H1 (cell line): ENCODE results near the gene DMWD. TPM values are rescaled to one million over a fixed set of nuclear protein-coding genes. Genes with fewer than 3 reads are reported as not detected.

Experiments used
- CTCF ChIA-PET: fragments of 300-600 bp; sonication (Branson Sonifier 250); formaldehyde crosslinking; loops from one replicate; lab custom pipeline; 2021; ENCODE audit not compliant: partially characterized antibody; lab: Charles Lee
- POLR2A ChIA-PET: fragments of 300-600 bp; sonication (Branson Sonifier 250); formaldehyde crosslinking; loops from one replicate; lab custom pipeline; 2021; ENCODE audit warnings: inconsistent platforms; ENCODE audit not compliant: partially characterized antibody; lab: Charles Lee
- DNase-seq, 2 experiments: peaks; one replicate each; pipeline versions ENCODE4 v3.0.0 to v3.0.0-alpha.2; 2010 to 2022; ENCODE audit warnings: low spot score in 2 of 2, low read depth in 1 of 2, mixed read lengths in 1 of 2
- FAIRE-seq: peaks from 2 replicates; lab custom pipeline; 2011; peaks lifted over from hg19 to GRCh38; lab: Jason Lieb, UNC
- H2AFZ ChIP-seq: 2 replicates; pipeline ENCODE4 v1.8.1; 2012; ENCODE audit warnings: low read length, inconsistent platforms
- H2AK5ac ChIP-seq: 2 replicates; pipeline ENCODE4 v1.6.1; 2013; ENCODE audit warnings: low read depth, low read length
- H2BK120ac ChIP-seq: replicated peaks from 2 replicates; pipeline ENCODE3; 2013; ENCODE audit warnings: low read depth, low read length, inconsistent platforms
- H2BK12ac ChIP-seq: 2 replicates; pipeline ENCODE4 v1.6.1; 2013; ENCODE audit warnings: low read depth, low read length
- H2BK15ac ChIP-seq: 2 replicates; pipeline ENCODE4 v1.6.1; 2013; ENCODE audit warnings: low read length
- H2BK20ac ChIP-seq: 2 replicates; pipeline ENCODE4 v1.6.1; 2013; ENCODE audit warnings: low read length
- H2BK5ac ChIP-seq: 2 replicates; pipeline ENCODE4 v1.6.1; 2013; ENCODE audit warnings: low read depth, low read length
- H3K14ac ChIP-seq: 2 replicates; pipeline ENCODE4 v1.6.1; 2013; ENCODE audit warnings: inconsistent platforms; ENCODE audit not compliant: insufficient read length
- H3K18ac ChIP-seq: 2 replicates; pipeline ENCODE4 v1.6.1; 2013; ENCODE audit warnings: low read length; ENCODE audit errors: extremely low read depth
- H3K23ac ChIP-seq: 2 replicates; pipeline ENCODE4 v1.6.1; 2013; ENCODE audit warnings: inconsistent platforms; ENCODE audit not compliant: insufficient read length
- H3K23me2 ChIP-seq: 2 replicates; pipeline ENCODE4 v1.6.1; 2013; ENCODE audit warnings: low read depth, low read length
- H3K27ac ChIP-seq: 2 replicates; pipeline ENCODE4 v1.6.1; 2011; ENCODE audit warnings: low read depth, low read length, inconsistent platforms
- H3K27me3 ChIP-seq, 4 experiments: replicated peaks in 1 of 4; 1 replicate in 1 of 4; 2 replicates in 3 of 4; pipeline versions ENCODE4 v1.6.1 to v1.8.1; 2011 to 2013; ENCODE audit warnings: low read length in 3 of 4, mild to moderate bottlenecking in 3 of 4, inconsistent platforms in 2 of 4, mixed read lengths in 2 of 4, moderate library complexity in 1 of 4; ENCODE audit not compliant: control insufficient read depth in 3 of 4, insufficient read depth in 3 of 4; ENCODE audit errors: extremely low read depth in 1 of 4
- H3K36me3 ChIP-seq, 4 experiments: 2 replicates each; pipeline versions ENCODE4 v1.6.1 to v1.8.1; 2011 to 2013; ENCODE audit warnings: mild to moderate bottlenecking in 4 of 4, low read length in 3 of 4, moderate library complexity in 2 of 4, control low read depth in 1 of 4, inconsistent platforms in 1 of 4; ENCODE audit not compliant: insufficient read depth in 4 of 4, control insufficient read depth in 2 of 4
- H3K4ac ChIP-seq: replicated peaks from 2 replicates; pipeline ENCODE3; 2013; ENCODE audit warnings: low read length, low read depth, mixed read lengths, inconsistent platforms; ENCODE audit not compliant: insufficient read length
- H3K4me1 ChIP-seq, 4 experiments: replicated peaks in 1 of 4; 1 replicate in 1 of 4; 2 replicates in 3 of 4; pipeline versions ENCODE4 v1.6.1 to v1.8.1; 2011 to 2013; ENCODE audit warnings: low read length in 3 of 4, inconsistent platforms in 2 of 4, mixed read lengths in 1 of 4; ENCODE audit not compliant: insufficient read depth in 4 of 4, control insufficient read depth in 3 of 4
- H3K4me2 ChIP-seq, 2 experiments: 2 replicates each; pipeline versions ENCODE4 v1.6.1 to v1.8.1; 2011 to 2013; ENCODE audit warnings: low read depth in 2 of 2, low read length in 2 of 2, control low read depth in 1 of 2, inconsistent platforms in 1 of 2, mild to moderate bottlenecking in 1 of 2; ENCODE audit not compliant: insufficient read depth in 1 of 2
- H3K4me3 ChIP-seq, 4 experiments: fragments of 200-600, 300-600 bp in 1 of 4; sonication (generic), shearing (Covaris generic), sonication (Bioruptor Twin) in 1 of 4; 2 replicates each; pipeline versions ENCODE4 v1.5.1 to v1.8.1; 2011 to 2016; ENCODE audit warnings: low read length in 4 of 4, low read depth in 3 of 4, control low read depth in 2 of 4, inconsistent platforms in 2 of 4, mild to moderate bottlenecking in 2 of 4, mixed read lengths in 1 of 4, moderate library complexity in 1 of 4; ENCODE audit not compliant: insufficient read depth in 2 of 4; ENCODE audit errors: extremely low read depth in 1 of 4
- H3K56ac ChIP-seq: replicated peaks from 2 replicates; pipeline ENCODE3; 2013; ENCODE audit warnings: low read depth, mild to moderate bottlenecking, mixed read lengths, low read length, inconsistent platforms; ENCODE audit not compliant: insufficient read length
- H3K79me1 ChIP-seq: 2 replicates; pipeline ENCODE4 v1.6.1; 2013; ENCODE audit warnings: low read depth, low read length, control low read depth
- H3K79me2 ChIP-seq, 2 experiments: 2 replicates each; pipeline versions ENCODE4 v1.6.1 to v1.8.1; 2012 to 2013; ENCODE audit warnings: low read length in 2 of 2, mild to moderate bottlenecking in 2 of 2, inconsistent platforms in 1 of 2; ENCODE audit not compliant: insufficient read depth in 2 of 2, control insufficient read depth in 1 of 2
- H3K9ac ChIP-seq, 4 experiments: replicated peaks in 1 of 4; 1 replicate in 1 of 4; 2 replicates in 3 of 4; pipeline versions ENCODE4 v1.6.1 to v1.8.1; 2011 to 2013; ENCODE audit warnings: low read depth in 3 of 4, low read length in 3 of 4, control low read depth in 2 of 4, mild to moderate bottlenecking in 2 of 4, moderate library complexity in 2 of 4, inconsistent platforms in 1 of 4; ENCODE audit errors: extremely low read depth in 1 of 4
- H3K9me3 ChIP-seq, 2 experiments: 2 replicates each; pipeline versions ENCODE4 v1.6.1 to v1.8.1; 2012 to 2013; ENCODE audit warnings: mild to moderate bottlenecking in 2 of 2, moderate library complexity in 2 of 2, control low read depth in 1 of 2, inconsistent platforms in 1 of 2, low read depth in 1 of 2, low read length in 1 of 2, mixed read lengths in 1 of 2; ENCODE audit not compliant: insufficient read depth in 2 of 2
- H4K20me1 ChIP-seq, 2 experiments: replicated peaks in 1 of 2; 2 replicates each; pipeline versions ENCODE3 to v1.8.1; 2011 to 2013; ENCODE audit warnings: inconsistent platforms in 2 of 2, low read length in 2 of 2, mild to moderate bottlenecking in 1 of 2; ENCODE audit not compliant: insufficient read depth in 2 of 2, control insufficient read depth in 1 of 2
- H4K5ac ChIP-seq: 2 replicates; pipeline ENCODE4 v1.6.1; 2013; ENCODE audit warnings: low read length, low read depth, mixed read lengths, inconsistent platforms; ENCODE audit not compliant: insufficient read length
- H4K8ac ChIP-seq: 2 replicates; pipeline ENCODE4 v1.8.0; 2013; ENCODE audit warnings: mild to moderate bottlenecking, moderate library complexity, low read length, inconsistent platforms; ENCODE audit not compliant: insufficient read depth; ENCODE audit errors: extremely low read depth
- H4K91ac ChIP-seq: replicated peaks from 2 replicates; pipeline ENCODE3; 2013; ENCODE audit warnings: low read length, mixed read lengths, inconsistent platforms; ENCODE audit not compliant: insufficient read length
- BRCA1 ChIP-seq: IDR thresholded peaks from 2 replicates; pipeline ENCODE4 v1.6.1; 2012; ENCODE audit warnings: low read depth, low read length, improper control_type of control experiment
- CBX5 ChIP-seq: fragments of 300-800, 300-1000 bp; sonication (generic); IDR thresholded peaks from 2 replicates; pipeline ENCODE4 v1.7.1; 2016; ENCODE audit warnings: antibody characterized with exemption, low read length, low read depth
- KDM4A ChIP-seq: IDR thresholded peaks from one replicate; pipeline ENCODE4 v1.7.1; 2012; ENCODE audit warnings: low read depth, mild to moderate bottlenecking, moderate library complexity, low read length, inconsistent platforms; ENCODE audit not compliant: severe bottlenecking
- PHF8 ChIP-seq: fragments of 200-600 bp; sonication (generic); conservative IDR thresholded peaks from 2 replicates; pipeline ENCODE4 v1.7.1; 2012; ENCODE audit warnings: low read depth, mild to moderate bottlenecking, inconsistent platforms, low read length, moderate library complexity
- POLR2A ChIP-seq, 2 experiments: IDR thresholded peaks; 1 replicate in 1 of 2; 2 replicates in 1 of 2; pipeline ENCODE4 v1.6.1; 2011; ENCODE audit warnings: low read depth in 2 of 2, low read length in 2 of 2, mild to moderate bottlenecking in 2 of 2; ENCODE audit errors: control extremely low read depth in 1 of 2
- POLR2AphosphoS5 ChIP-seq: IDR thresholded peaks from 2 replicates; pipeline ENCODE4 v1.6.1; 2011; ENCODE audit warnings: low read depth, low read length
- RFX5 ChIP-seq: IDR thresholded peaks from 2 replicates; pipeline ENCODE4 v1.6.1; 2011; ENCODE audit warnings: low read depth, low read length, improper control_type of control experiment, borderline replicate concordance
- SAP30 ChIP-seq: fragments of 300-600 bp; sonication (generic); IDR thresholded peaks from 2 replicates; pipeline ENCODE4 v1.7.1; 2012; ENCODE audit warnings: low read length, moderate library complexity, mild to moderate bottlenecking, inconsistent platforms; ENCODE audit not compliant: insufficient read depth, insufficient replicate concordance
- SP2 ChIP-seq: IDR thresholded peaks from 2 replicates; pipeline ENCODE4 v1.6.1; 2012; ENCODE audit warnings: mild to moderate bottlenecking, low read length, inconsistent platforms
- YY1 ChIP-seq: IDR thresholded peaks from 2 replicates; pipeline ENCODE4 v1.6.1; 2011; ENCODE audit warnings: low read depth, mild to moderate bottlenecking, low read length
- ZNF274 ChIP-seq: IDR thresholded peaks from 2 replicates; pipeline ENCODE4 v1.7.0; 2012; ENCODE audit warnings: low read length, borderline replicate concordance; ENCODE audit errors: extremely low read depth
- WGBS, 2 experiments: shearing (Covaris generic) in 1 of 2; methylation state at CpG; one replicate each; pipeline versions ENCODE4 v1.1.6 to v1.1.7; 2013 to 2015; ENCODE audit warnings: low lambda C conversion rate in 2 of 2, mixed read lengths in 2 of 2, inconsistent platforms in 1 of 2, low coverage in 1 of 2, missing lambda C conversion rate in 1 of 2; ENCODE audit not compliant: insufficient replicate concordance in 2 of 2, insufficient coverage in 1 of 2, insufficient read length in 1 of 2; ENCODE audit errors: extremely low coverage in 1 of 2, missing lambda C conversion rate in 1 of 2; 5-methylcytosine and 5-hydroxymethylcytosine counted together
- polyA plus RNA-seq, 7 experiments: library from polyadenylated mRNA; depleted of rRNA in 3 of 7; stranded (reverse) in 5 of 7; unstranded in 2 of 7; fragments of >200 nt in 5 of 7; fragments of 200-250 nt in 2 of 7; gene quantifications; 1 replicate in 5 of 7; 2 replicates in 1 of 7; 4 replicates in 1 of 7; pipeline versions ENCODE4 v1.2.1 to v1.2.3, GENCODE V29; 2011 to 2013; ENCODE audit warnings: missing spikeins in 2 of 7, mixed read lengths in 2 of 7
- total RNA-seq: library from RNA; stranded (reverse); fragmentation: NEBNext Ultra II Directional; extraction: Animal tissue kit (Norgen Biotek cat#: 25700); gene quantifications from 2 replicates; pipeline ENCODE4 v1.2.1, GENCODE V29; 2021

Gene DMWD
- total and polyA plus RNA-seq, 2 of the 8 experiments (the other 6 are each of a cell fraction or from before 2014, with no cell fraction given) = 13.6 to 41.0 TPM

DNA sequence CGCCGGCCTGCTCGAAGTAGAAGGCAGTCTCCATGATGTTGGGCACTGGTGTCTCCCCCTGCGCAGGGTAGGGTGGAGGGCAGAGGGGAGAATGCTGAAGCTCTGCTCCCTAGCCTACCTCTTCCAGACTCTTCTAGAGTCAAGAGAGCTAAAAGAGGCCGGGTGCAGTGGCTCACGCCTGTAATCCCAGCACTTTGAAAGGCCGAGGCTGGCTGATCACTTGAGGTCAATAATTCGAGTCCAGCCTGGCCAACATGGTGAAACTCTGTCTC is 12.2 kb upstream of the DMWD start:
- no peak overlapping the region for H2BK12ac ChIP-seq
- H2BK5ac ChIP-seq = no peak overlapping the region
- H4K20me1 ChIP-seq = no peaks in the 10 kb centered on the region
- CTCF ChIA-PET = interaction anchor here (0.6 to 9.4 kb wide), 7 partner anchors 9 to 113 kb away, joined by 3 to 107 read pairs (median 4); partner anchors contain the start of gene RSPH6A
- no peaks in the 10 kb centered on the region for H3K36me3 ChIP-seq
- H3K79me1 ChIP-seq = no peaks in the 10 kb centered on the region
- TF ChIP-seq SAP30 (no peak), POLR2A (IDR thresholded peaks at IDR 0.05; ENCODE audit: control extremely low read depth in 1 of 2, low read depth in 2 of 2, low read length in 2 of 2) (no peak), ZNF274 (no peak), YY1 (no peak), KDM4A (no peak), PHF8 (no peak), BRCA1 (no peak), RFX5 (no peak), SP2 (no peak), CBX5 (no peak), POLR2AphosphoS5 (no peak)
- TF ChIP-seq, all 59 proteins: peak for 0
- no peak overlapping the region for H2BK120ac ChIP-seq
- H2AK5ac ChIP-seq = no peak overlapping the region
- peaks cover 0 to 4% (median 0%) of the 10 kb centered on the region in 4 experiments; a peak in 3 of 7 replicates for H3K4me1 ChIP-seq
- no peak overlapping the region for H3K4ac ChIP-seq
- no peak overlapping the region for H3K4me3 ChIP-seq
- H3K14ac ChIP-seq = no peak overlapping the region
- H3K56ac ChIP-seq = no peak overlapping the region
- no peak overlapping the region for H3K9ac ChIP-seq
- FAIRE-seq (no peak), DNase-seq (no peak)
- peaks cover 0 to 2% (median 0%) of the 10 kb centered on the region in 4 experiments; a peak in 3 of 7 replicates for H3K27me3 ChIP-seq
- no peaks in the 10 kb centered on the region for H3K79me2 ChIP-seq
- 0 out of 2 replicates have a peak overlapping the region, but pooled peaks have one; percentile 72 for H2BK15ac ChIP-seq
- H4K91ac ChIP-seq = no peak overlapping the region
- H3K27ac ChIP-seq = no peak overlapping the region
- no peak overlapping the region for H3K4me2 ChIP-seq
- H4K8ac ChIP-seq = no peak overlapping the region
- no peak overlapping the region for H3K18ac ChIP-seq
- 89% methylated on average over 8 of the region's 8 CpGs; no CpG with 5 or more reads in 1 of the 2 experiments for WGBS, 2 experiments
- H3K9me3 ChIP-seq = no peaks in the 10 kb centered on the region; a peak in 1 of 4 replicates
- H2BK20ac ChIP-seq = no peak overlapping the region
- H3K23ac ChIP-seq = no peak overlapping the region
- POLR2A ChIA-PET = interaction anchor here (0.7 to 9.8 kb wide), 7 partner anchors 9 to 36 kb away, joined by 3 to 106 read pairs (median 4); partner anchors contain the start of genes DMPK, DMWD, RSPH6A and SIX5
- no peaks in the 10 kb centered on the region; the same call in 1 of the 2 replicates for H3K23me2 ChIP-seq
- H2AFZ ChIP-seq = no peak overlapping the region
- H4K5ac ChIP-seq = no peak overlapping the region
